Fibroblast of peridontal ligament (primary cell): ENCODE data around the gene B4GALNT1.

Source experiments
- DNase-seq: peaks from one replicate; pipeline ENCODE4 v3.0.0-alpha.2; 2010; ENCODE audit errors: extremely low read depth

B4GALNT1 gene

DNA sequence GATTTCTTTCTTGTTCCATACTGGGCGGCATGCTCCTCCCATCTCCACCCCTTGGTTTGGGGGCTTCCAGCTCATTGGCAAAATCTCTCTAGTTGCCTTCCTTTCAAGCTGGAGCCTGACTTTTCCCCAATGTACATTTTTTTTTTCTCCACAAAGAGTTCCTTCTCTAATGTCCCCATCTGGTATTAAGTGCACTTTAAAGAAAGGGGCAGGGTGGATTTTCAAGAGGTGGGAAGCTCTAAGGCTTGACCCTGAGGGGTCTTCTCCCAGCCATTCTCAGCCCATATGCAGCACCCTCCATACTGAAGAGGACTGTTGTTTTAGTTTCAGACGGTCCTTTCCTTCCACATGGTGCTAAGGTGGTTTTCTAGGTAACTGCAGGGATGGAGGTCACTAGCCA is 47.8 kb downstream of the B4GALNT1 start:
- DNase-seq = no peak

DNA sequence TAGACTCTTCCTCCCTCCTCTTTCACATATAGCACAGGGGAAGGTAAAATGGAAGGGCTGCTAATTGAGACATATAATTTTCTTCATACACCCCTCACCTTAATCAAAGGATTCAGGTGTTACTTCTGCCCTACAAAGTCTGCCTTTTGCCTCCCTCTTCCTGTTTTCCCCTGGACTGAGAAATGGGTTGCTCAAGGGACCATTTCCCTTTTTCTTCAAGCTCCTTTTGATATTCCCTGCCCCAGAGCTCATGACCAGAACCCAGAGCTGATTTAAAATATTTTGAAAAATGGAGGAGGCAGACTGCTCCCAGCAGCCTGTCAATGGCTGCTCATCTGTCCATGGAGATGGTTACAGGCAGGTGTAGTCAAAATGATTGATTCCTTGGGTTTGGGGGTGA is 48.3 kb downstream of the B4GALNT1 start:
- no peak for DNase-seq

DNA sequence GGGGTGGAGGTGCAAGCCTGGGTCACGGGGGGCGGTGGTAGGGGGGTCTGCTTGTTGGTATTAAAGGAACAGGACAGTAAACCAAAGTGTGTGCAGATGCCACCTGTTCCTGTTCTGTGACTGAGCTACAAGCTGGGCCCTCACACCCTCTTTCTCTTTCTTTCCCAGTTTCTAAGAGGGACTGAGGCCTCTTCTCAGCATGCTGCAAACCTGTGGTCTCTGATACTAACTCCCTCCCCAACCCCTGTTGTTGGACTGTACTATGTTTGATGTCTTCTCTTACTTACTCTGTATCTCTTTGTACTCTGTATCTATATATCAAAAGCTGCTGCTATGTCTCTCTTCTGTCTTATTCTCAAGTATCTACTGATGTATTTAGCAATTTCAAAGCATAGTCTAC is 49.0 kb downstream of the B4GALNT1 start:
- no peak for DNase-seq

DNA sequence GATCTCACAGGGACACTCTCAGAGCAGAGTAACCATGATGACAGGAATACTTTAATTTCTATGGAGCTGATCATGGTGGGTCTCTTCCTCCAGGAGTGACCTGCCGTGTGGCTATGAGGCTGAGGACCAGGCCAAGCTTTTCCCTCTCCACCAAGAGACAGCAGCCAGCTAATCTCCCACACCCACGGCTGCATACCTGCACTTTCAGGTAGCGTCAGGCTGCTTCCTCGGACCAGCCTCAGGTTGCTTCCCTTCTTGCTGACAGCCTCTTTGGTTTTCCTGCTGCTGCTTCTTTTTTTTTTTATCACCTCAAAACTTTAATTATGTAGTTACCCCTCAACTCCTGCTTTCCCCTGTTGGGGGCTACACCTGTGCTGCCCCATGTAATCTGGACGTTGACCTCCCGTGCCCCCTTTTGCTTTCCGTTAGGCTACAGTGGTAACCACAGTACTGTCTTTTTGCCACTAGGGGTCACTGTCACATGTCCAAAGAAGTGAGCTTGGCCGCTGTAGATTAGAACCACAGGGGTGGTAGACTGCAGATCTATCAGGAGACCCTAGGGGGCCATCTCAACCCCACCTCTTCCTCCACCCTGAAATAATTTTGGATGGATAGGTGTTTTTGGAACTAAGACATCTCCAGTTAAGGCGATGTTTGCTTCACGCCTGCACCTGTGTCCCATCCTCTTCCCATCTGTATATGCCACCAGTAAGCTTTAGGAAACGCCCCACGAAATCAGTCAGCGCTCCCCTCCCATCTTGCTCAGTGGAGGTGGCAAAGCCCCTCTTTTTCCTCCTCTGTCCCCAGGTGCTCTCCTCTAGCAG is 49.8 kb downstream of the B4GALNT1 start:
- peak; percentile 85 for DNase-seq

DNA sequence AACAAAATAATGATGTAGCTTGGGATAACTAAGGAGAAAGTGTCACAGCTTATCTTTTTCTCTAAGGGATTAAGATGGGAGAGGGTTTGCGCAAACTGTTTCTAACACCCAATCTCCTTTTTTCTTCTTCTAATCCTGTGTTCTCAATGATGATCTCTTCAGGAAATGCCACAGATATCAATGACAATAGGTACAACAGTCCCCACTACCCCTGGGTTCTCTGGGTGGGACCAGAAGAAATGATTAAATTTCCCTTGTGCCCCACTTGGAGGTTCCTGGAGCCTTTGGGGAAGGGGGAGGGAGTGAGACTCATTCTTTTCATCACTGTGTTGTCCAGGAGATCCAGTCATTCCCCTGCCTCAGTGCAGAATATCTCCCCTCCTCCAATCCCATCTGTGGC is 50.6 kb downstream of the B4GALNT1 start:
- DNase-seq = no peak

DNA sequence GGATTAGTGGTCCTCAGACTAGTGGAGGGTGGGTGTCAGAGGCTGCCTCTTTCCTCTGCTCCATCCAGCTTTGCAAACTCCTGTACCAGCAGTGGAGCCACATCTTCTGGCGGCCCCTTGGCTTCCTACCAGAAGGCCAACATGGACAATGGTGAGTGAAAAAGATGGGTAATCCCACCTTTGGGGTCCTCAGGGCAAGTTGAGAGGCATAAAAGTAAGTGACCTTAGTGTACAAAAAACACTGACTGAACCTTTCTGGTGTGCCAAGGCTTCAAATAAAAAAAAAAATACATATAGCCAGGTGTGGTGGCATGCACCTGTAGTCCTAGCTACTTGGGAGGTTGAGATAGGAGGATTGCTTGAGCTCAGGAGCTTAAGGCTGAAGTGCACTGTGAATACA is 51.2 kb downstream of the B4GALNT1 start:
- DNase-seq = no peak

DNA sequence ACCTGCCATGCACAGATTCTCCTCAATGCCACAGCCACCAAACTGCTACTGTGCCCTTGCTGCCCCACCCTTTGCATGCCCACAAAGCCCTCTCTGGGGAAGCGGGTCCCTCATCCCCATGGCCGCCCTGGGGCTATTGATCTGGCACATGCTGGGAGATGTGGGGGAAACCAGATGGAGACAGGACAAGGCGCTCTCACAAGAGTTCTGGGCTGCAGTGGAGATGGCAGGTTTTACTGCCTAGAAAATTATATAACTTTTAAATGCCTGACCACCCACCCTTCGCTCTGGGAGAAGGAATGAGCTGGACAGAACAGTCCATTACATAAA is 52.6 kb downstream of the B4GALNT1 start:
- no peak for DNase-seq

DNA sequence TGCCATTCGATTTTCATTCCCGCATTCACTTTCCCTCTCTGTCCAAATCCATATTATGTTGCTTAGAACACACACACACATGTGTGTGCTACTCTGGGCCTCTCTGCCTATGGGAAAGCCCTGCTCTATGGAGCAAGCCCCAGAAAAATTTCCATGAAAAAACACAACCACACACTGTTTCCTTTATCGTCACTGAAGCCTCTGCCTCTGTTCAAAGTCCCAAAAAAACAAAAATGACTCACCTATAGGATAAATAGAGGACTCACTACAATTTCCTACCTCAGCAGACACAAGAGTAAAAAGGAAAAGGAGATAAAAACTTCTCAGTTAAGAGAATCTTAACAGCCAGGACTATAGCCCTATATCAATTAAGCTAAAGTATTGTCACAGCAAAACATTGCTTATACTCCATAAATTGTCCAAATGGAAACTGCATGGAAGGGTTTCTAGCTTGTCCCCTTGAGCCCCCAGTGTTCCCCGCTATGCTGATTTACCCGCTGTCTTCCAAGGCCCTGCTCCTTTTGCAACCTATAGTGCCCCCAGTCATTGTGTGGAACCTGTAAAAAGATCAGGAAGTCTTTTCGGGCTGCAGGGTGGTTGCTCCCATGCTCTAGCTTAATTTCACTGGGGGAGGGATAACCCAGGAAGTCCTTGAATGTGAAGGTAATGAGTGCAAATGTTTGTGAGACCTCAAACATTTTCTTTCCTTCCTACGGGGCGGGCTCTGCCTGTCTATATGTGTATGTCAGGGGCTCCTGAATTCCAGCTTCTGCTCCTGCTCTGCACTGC is 53.1 kb downstream of the B4GALNT1 start:
- DNase-seq = no peak

DNA sequence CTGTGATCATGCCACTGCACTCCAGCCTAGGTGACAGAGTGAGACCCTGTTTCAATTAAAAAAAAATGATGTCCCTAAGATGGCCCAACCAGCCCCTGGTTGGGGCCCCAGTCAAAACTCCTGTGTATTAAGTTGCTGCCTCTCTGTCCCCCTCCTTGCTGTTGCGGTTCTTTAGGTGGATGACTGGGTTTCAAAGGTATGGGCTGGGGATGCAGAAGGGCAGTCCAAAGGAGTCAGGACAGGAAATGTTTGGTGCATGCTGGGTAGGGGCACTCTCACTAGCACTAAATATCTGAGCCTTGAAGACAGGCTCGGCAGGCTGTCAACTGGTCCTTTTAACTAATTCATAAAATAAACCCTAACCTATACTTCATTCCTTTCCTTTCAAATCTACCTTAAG is 54.0 kb downstream of the B4GALNT1 start:
- DNase-seq = no peak

DNA sequence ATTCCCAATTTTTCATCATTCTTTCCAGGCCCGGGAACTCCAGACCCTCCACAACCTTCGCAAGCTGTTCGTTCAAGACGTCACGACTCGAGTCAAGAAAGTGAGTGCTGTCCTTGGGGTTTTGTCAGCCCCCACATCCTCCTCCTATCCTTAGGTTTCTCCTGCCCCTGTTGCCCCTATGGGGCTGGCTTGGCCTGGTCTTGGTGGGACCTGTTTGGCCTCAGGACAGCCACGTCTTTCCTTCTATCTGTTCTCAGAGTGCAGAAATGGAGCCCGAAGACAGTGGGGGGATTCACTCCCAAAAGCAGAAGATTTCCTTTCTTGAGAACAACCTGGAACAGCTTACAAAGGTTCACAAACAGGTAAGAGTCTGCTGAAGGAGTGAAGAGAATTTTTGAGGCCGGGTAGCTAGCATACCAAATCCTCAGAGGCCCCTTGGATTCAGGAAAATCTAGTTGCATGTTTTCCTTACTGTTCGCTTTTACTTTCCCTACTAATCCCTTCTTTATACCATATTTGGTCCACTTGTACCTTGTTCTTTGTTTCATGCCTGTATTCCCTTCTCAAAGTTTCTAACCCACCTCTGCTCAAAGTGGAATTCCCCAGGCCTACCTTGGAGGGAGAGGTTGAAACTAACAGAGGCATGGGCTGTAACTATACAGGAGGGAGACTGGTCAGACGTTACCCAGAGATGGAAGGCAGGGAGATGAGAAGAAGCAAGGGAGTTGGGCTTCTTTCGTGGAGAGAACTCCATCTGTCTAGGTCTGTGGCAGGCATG is 54.8 kb downstream of the B4GALNT1 start:
- no peak for DNase-seq

DNA sequence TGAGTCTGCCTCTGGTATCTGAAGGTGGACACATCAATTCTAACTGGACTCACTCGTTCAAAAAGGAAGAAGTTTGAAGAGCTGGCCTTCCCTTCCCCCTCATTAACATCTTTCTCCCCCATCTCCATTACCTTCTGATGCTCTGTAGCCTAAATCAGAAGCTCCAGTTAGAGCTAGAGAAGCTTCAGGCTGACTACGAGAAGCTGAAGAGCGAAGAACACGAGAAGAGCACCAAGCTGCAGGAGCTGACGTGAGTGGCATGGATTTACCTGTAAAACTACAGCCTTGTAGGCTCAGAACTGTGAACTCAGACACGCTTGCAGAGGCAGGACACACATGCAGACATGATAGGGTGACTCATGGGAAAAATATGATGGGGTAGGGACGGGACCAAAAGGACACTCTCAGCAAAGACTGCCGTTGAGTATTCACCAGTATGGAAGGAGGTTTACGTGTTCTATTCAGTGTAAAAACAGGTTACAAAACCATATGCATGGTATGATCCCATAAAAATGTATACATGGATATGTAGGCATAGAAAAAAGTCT is 56.3 kb downstream of the B4GALNT1 start:
- DNase-seq = no peak
